SH-SY5Y (cell line): ENCODE results near the gene DAB2IP.

Experiments used
- GATA2 ChIP-seq: IDR thresholded peaks from 2 replicates; pipeline ENCODE4 v1.6.1; 2011; ENCODE audit warnings: mild to moderate bottlenecking, low read depth, low read length
- GATA3 ChIP-seq: IDR thresholded peaks from 2 replicates; pipeline ENCODE4 v1.6.1; 2011; ENCODE audit warnings: low read depth, mild to moderate bottlenecking, low read length, moderate library complexity

GRCh38 chr9:121790841-121791240, 139.4 kb downstream of the DAB2IP start:
- no peak for TF ChIP-seq GATA2
- no peak for TF ChIP-seq GATA3
